ENCODE measurements around the gene MUC5AC.

Gene MUC5AC

GRCh38 chr11:1229471-1230120, 71.8 kb downstream of the MUC5AC start:
- no peak for DNase-seq

GRCh38 chr11:1230121-1230455, 72.3 kb downstream of the MUC5AC start:
- DNase-seq = no peak

- no peak for DNase-seq
Observed at GRCh38 chr11:1230456-1231395, 73.0 kb downstream of the MUC5AC start.

GRCh38 chr11:1231396-1232020, 73.8 kb downstream of the MUC5AC start:
- no peak for DNase-seq

- DNase-seq = no peak
Observed at GRCh38 chr11:1232021-1232882, 74.5 kb downstream of the MUC5AC start.

- no peak for DNase-seq
Observed at GRCh38 chr11:1232883-1233321, 75.1 kb downstream of the MUC5AC start.

GRCh38 chr11:1233351-1234053, 75.7 kb downstream of the MUC5AC start:
- DNase-seq = no peak

- DNase-seq = no peak
Observed at GRCh38 chr11:1234054-1234720, 76.4 kb downstream of the MUC5AC start.

GRCh38 chr11:1234771-1235305, 77.1 kb downstream of the MUC5AC start:
- DNase-seq = no peak

- no peak for DNase-seq
Observed at GRCh38 chr11:1235306-1235900, 77.7 kb downstream of the MUC5AC start.

- DNase-seq = no peak
Observed at GRCh38 chr11:1235901-1236315, 78.2 kb downstream of the MUC5AC start.

GRCh38 chr11:1236316-1237127, 78.8 kb downstream of the MUC5AC start:
- DNase-seq = no peak

GRCh38 chr11:1237128-1237580, 79.4 kb downstream of the MUC5AC start:
- DNase-seq = no peak

GRCh38 chr11:1237851-1238250, 80.1 kb downstream of the MUC5AC start:
- DNase-seq = no peak

- no peak for DNase-seq
Observed at GRCh38 chr11:1238767-1239595, 81.2 kb downstream of the MUC5AC start.

GRCh38 chr11:1239596-1240205, 81.9 kb downstream of the MUC5AC start:
- no peak for DNase-seq

- no peak for DNase-seq
Observed at GRCh38 chr11:1240771-1241170, 83.0 kb downstream of the MUC5AC start.

GRCh38 chr11:1241706-1242105, 84.0 kb downstream of the MUC5AC start:
- DNase-seq = no peak

Data from activated CD4-positive, alpha-beta T cell treated with anti-CD3 and anti-CD28 coated beads, Interleukin-2, amount 50 U/mL, for 16 hours (primary cell).